ENCODE results near the gene GRAPL.
"Not testable (repeated sequence)": the region's sequence is repeated elsewhere in the genome, so short reads cannot be mapped to it uniquely, and the experiment has no call there.

GRAPL gene

DNA sequence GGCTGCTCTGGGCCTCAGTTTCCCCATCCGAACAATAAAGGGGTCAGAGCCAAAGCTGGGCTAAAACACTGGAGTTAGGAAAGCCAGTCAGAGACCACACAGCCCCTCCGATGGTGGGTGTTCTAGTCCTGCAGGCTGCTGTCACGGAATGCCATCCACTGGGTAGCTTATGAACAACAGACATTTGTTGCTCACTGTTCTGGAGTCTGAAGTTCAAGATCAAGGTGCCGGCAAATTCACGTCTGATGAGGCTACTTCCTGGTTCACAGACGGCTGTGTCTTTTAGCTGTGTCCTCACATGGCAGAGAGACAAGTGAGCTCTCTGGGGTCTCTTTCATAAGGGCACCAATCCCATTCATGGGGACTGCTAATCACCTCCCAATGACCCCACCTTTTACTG is 9.2 kb downstream of the GRAPL start:
- not testable (repeated sequence) for DNase-seq (ENCODE audit: low read depth in 2 of 2)

DNA sequence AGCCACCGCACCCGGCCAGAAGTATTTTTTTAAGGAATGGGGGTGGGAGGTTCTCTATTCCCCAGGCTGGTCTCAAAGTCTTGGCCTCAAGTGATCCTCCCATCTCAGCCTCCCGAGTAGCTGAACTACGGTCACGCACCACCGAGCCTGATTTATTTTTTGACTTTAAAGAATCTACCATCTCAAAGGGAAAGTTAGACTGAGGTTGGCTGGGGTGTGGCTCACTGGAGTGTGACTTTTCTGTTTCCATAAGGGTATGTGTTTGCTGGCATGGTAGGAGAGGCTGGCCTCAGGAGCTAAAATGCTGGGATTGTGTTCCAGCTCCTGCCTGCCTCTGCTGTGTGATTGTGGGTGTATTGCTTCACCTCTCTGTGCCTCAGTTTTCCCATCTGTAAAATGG is 10.6 kb downstream of the GRAPL start:
- not testable (repeated sequence) for DNase-seq (ENCODE audit: low read depth in 2 of 2)

DNA sequence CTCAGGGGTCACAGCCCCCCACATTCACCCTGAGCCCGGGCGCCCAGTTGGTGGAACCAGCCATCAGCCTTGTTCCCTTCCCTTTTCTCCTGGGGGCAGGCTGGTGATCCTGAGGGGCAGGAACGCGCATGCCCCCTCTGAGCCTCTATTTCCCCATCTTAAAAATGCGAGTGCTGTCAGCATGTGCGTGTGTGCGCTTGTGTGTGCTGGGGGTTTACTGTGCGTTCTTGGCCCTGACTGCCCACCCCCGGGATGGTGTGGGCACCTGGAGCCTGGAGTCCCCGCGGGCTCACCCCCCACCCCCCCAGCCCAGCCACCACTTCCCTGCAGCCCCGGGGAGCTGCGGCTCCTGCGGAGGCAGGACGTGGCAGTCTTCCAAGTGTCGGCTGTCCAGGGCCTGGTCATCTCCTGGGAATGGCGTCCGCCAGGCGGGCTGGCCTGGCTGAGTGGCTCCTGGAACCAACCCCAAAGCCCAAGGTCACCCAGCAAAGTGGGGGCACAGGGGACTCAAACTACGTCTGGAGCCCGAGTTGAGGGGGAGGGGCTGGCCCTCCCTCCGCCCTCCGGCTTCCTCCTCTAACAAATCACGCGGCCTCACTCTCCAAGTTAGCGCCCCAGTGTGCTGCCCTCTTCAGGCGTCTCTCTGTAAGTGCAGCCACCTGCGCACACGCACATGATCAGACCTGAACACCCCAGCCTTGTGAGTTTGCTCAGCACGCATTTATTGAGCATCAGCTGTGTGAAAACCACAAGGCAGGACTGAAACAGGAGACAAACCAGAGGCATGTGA is 14.2 kb downstream of the GRAPL start:
- not testable (repeated sequence) for DNase-seq (ENCODE audit: low read depth in 2 of 2)

DNA sequence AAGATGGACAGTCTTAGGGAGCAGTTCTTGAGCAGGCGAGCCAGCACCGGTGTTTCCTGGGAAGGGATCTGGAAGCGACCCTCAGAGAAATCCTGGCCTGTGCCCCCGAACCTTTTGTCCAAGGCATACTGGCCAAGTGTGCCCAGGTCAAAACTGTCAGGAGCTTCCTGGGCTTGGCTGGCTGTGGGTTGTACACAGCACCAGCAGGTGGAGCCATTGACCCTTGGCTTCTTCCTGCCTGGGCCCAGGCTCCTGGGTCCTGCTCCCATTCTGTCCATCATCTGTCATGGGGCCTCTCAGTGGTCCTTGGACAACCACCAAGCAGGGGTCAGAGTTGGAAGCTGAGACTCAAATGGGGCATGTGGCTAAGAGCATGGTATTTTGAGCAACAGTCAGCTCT is 15.0 kb downstream of the GRAPL start:
- peak; percentile 26 to 30 for DNase-seq (ENCODE audit: low read depth in 2 of 2)

DNA sequence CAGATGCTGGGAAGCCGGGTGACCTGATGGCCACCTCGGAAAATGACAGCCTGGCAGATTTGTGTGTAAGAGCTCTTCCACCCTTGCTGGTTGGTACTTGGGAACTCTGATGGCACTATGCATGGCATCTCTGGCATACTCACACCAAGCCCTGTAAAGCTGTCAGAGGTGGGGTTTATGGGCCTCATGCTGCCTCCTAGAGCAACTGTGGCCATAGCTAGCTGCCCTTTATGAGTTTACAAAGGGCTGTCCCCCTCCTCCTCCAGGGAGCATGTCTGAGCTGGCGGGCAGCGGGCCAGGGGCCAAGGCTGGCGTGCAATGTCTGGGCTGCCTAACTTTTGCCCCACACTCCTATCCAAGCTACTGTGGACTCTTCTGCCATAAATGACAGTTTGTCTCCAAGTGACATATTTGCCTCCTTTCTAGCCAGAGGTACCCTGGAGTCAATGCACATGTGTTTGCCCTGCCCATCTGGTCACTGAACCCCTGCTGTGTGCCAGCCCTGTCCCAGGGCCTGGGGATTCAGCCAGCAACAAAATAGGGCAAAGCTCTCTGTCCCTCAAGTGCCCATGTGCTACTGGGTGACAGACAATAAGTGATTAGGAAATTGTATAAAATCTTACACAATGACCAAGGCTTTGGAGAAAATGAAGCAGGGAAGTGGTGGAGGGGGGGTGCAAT is 15.8 kb downstream of the GRAPL start:
- DNase-seq (ENCODE audit: low read depth in 2 of 2), result not testable (repeated sequence)

DNA sequence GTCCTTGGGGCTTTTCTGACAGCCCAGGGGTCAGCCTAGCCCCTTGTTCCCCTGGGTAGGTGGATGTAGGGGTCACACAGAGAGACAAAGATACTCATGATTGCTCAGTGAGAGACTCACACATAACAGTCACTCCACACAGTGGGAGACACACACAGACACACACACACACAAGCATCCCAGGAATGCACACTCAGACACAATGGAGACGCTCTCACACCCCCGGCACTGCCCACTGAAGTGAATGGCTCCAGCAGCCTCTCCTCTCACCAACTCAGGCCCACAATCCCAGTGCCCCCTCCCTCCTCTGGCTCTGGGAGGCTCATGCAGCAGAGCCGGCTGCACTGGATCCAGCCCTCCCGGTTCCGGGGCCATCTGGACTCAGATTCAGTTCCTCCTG is 17.0 kb downstream of the GRAPL start:
- DNase-seq (ENCODE audit: low read depth in 2 of 2), result not testable (repeated sequence)

DNA sequence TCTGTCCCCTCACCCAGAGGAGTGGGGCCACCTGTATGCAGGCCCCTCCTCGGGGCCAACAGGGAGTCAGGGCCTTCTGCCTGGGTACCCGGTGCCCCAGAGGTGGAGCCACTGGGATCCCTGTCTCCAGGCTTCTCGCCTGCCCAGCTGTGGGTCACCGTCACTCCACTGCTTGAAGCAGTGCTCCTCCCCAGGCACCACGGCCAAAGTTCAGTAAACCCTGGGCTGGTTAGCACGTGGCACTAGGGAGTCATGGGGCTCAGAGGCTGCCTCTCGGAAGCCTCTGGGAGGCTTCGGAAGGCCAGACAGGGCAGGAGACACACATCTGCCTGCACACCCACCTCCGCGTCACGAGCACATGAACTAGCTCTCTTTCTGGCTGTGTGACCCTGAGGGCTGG is 18.1 kb downstream of the GRAPL start:
- not testable (repeated sequence) for DNase-seq (ENCODE audit: low read depth in 2 of 2)

DNA sequence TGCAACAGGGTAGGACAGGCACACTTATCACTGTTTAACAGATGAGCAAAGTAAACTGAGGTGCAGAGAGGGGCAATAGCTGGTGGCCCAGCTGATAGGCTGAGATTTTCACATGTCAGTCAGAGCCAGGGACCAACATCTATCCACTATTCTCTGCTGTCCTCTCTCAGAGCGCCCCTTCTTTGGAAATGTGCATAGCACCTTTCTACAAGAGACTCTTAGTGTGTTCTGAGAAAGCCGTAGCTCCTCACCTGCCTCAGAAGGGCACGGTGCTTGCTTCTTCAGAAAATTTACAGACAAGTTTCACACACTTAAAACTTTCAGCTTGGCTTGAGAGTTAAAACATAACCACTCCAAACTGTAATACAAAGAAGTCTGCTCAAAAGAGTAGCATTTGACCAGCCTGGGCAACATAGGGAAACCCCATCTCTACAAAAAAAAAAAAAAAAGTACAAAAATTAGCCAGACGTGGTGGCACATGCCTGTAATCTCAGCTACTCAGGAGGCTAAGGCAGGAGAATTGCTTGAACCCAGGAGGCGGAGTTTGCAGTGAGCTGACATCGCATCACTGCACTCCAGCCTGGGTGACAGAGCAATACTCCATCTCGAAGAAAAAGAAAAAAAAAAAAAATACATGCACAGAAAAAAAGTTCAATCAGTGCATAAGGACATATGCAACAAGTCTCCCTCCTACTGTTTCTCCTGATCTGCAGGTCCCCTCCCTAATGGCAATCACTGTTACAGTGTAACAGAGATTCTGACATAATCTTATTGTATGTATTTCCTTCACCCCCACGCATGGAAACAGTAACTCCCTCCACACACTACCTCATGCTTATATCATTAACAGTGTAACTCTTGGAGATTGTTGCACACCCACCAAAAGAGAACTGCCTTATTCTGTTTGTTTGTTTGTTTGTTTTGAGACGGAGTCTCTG is 23.6 kb downstream of the GRAPL start:
- DNase-seq (ENCODE audit: low read depth in 2 of 2), result not testable (repeated sequence)

DNA sequence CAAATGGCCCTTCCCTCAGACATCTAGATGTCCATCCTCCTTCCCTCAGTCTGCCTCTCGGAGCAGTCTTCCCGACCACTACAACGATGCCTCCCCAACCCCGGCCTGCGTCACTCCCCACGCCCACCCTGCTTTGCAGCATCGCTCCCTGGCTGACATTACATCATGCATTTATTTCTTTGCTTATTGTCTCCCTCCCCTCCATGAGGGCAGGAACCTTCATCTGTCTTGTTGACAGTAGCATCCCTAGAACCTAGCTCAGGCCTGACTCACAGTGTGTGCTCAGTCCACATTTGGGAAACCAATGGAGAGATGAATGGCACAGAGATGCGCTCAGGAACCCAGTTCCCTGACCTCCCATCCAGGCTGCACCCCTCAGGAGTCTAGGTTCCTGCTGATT is 30.2 kb downstream of the GRAPL start:
- not testable (repeated sequence) for DNase-seq (ENCODE audit: low read depth in 2 of 2)

DNA sequence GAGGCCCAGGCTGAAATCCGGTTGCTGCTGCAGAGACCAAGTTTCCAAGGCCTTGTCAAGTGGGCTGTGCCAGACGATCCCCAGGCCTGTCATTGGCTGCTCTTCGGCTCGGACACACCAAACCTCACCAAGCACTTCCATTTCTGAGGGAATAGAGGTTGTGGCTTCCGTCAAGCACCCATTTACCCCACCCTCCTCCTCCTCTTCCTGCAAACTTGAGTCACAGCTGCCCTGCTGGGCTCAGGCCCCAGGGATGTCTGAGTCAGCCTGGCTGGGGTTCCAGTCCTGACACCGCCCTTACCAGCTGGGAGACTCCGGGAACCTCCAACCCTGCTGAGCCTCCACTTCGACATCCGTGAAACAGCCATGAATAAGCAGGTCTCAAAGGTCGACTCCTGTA is 31.1 kb downstream of the GRAPL start:
- DNase-seq (ENCODE audit: low read depth in 2 of 2), result not testable (repeated sequence)

DNA sequence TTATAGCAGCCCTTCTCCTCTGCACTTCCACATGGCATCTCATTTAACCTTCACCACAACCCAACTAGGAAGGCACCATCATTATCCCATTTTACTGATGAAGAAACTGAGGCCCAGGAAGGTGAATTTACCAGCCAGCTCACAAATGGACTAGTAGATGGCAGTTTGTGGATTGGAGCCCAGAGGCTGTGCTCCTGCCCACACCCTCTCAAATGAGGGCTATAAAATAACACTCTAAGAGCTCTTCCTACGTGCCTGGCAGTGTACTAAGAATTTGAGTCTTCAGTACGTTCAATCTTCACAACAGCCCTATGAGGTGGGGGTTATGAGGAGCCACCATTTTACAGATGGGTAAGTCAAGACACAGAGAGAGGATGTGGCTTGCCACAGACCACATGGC is 31.5 kb downstream of the GRAPL start:
- DNase-seq (ENCODE audit: low read depth in 2 of 2), result not testable (repeated sequence)

DNA sequence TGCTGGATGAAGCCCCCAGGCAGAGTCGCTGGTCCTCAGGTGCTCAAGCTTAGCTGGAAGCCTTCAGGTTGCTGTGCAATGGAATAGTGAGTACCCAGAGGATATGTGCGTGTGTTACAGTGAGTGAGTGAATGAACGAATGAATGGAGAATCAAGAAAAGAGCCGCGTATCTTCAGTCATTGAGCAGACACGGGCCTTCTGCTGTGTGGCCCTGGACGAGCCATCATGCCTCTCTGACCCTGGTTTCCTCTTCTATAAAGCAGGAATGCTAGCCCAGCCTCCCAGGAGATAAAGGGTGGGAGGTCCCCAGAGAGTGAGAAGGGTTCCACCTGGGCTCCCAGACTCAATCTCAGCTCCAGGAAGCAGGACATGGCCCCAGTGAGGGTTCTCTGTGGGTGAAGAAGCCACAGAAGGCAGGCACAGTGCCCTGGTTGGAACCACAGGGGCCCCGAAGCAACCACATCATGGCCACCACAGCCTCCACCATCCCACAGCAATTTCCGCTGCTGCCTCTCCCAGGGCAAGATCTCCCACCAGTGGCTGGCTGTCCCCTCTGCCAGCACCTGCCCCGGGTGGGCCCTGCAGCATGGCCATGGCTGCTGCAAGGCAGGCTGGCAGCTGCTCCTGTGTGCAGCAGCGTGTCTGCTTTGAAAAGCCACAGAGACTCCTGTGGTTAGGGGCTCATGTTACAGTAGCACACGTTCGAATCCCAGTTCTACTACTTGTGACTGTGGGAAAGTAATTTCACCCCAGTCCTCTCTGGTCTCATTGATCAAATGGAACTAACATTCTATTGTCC is 34.1 kb downstream of the GRAPL start:
- DNase-seq (ENCODE audit: low read depth in 2 of 2), result not testable (repeated sequence)

DNA sequence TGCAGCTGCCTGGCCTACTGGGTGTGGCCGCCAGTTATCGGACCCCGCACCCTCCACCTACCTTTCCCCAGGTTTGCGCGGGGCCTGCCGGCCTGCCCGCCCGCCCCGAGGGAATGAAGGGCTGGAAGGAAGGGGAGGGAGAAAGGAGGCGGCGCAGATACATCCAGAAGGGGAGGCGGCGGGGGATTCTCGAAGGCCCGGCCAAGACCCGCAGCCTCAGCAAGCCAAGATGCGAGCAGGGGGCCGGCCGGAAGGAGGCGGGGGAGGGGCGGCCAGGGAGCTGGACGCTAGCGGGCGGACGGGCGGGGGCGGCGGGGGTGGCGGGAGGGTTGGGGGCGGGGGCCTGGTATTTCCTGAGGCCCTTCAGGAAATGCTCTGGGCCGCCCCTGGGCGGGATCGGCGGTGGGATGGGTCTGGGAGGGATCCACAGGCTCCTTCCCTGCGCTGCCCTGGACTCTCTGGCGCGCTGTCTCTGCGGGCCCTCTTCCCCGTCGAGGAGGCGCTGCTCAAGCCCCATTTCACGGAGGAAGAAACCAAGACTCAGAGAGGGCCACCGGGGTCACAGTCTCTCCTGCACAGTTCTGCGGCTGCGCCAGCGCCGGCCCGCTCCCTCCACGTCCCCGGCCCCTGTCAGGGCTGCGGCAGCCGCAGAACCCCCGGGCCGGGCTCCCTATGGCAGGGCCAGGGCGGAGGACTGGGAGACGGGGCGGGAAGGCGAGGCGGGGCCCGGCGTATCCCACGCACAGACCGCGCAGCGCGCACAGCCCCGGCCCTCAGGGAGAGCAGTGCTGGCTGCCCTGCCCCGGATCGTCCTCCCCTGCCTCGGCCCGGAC is 35.2 kb downstream of the GRAPL start:
- not testable (repeated sequence) for DNase-seq (ENCODE audit: low read depth in 2 of 2)

DNA sequence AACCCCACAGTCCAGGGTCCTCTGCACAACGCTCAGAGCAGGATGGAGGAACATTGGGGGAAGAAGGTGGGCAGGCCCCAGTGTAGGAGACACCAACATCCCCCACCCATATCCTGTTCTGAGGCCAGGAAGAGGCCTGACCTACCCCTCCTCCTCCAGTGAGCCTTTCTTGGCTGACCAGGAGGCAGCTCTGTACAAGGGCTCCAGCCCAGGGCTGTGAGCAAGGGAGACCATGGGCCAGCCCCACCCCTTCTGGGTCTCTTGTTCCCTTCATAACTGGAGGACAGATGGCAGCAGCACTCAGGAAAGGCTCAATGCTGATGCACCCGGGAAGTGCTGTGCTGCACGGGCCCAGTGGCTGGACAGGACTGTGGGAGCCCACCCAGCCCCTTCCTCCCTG is 47.0 kb downstream of the GRAPL start:
- DNase-seq (ENCODE audit: low read depth in 2 of 2), result not testable (repeated sequence)

DNA sequence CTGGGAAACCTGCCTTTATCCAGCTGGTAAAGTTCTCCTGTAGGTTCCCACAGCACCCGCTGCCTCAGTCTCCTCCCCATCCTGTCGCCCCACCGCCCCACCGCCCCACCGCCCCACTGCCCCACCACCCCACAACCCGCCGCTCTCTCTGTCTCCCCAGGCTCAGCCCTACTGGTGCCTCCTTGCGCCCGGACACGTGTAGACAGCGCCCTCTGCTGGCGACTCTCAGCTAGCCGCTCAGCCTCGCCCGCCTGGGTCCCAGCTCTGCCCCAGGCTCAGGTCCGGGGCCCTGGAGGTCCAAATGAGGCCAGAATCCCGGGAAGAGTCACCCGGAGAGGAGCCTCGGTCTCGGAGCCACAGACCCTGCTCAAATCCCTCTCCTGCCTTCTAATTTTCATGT is 48.0 kb downstream of the GRAPL start:
- DNase-seq (ENCODE audit: low read depth in 2 of 2), result not testable (repeated sequence)

DNA sequence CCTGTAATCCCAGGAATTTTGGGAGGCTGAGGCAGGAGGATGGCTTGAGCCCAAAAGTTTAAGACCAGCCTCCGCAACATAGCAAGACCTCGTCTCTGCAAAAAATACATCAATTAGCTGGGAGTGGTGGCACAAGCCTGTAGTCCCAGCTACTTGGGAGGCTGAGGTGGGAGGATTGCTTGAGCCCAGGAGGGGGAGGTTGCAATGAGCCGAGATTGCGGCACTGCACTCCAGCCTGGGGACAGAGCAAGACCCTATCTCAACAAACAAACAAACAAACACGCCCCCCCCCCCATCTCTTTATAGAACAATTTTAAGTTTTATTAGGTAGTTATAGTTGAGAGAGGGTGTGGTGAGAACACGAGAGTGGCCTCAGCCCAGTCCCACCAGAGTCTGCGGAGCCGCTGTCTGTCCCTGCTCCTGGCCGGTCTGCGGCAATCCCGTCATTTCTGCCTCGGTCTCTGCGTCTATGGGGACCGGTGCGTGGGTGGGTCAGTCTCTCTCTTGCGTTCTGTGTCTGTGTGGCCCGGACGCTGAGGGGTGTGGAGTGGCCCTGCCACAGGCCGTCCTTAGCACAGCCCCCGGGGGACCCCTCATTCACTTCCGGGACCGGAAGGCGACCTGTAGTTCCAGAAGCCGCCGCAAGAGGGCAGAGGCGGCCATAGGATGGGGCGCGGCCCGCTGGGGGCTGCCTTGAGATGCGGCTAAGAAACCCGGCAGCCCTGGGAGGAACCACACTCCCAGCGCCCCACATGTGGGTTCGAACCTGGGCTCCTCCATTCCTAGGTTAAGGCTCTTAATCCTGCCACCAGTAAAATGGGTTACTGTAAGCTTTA is 53.9 kb downstream of the GRAPL start:
- not testable (repeated sequence) for DNase-seq (ENCODE audit: low read depth in 2 of 2)

DNA sequence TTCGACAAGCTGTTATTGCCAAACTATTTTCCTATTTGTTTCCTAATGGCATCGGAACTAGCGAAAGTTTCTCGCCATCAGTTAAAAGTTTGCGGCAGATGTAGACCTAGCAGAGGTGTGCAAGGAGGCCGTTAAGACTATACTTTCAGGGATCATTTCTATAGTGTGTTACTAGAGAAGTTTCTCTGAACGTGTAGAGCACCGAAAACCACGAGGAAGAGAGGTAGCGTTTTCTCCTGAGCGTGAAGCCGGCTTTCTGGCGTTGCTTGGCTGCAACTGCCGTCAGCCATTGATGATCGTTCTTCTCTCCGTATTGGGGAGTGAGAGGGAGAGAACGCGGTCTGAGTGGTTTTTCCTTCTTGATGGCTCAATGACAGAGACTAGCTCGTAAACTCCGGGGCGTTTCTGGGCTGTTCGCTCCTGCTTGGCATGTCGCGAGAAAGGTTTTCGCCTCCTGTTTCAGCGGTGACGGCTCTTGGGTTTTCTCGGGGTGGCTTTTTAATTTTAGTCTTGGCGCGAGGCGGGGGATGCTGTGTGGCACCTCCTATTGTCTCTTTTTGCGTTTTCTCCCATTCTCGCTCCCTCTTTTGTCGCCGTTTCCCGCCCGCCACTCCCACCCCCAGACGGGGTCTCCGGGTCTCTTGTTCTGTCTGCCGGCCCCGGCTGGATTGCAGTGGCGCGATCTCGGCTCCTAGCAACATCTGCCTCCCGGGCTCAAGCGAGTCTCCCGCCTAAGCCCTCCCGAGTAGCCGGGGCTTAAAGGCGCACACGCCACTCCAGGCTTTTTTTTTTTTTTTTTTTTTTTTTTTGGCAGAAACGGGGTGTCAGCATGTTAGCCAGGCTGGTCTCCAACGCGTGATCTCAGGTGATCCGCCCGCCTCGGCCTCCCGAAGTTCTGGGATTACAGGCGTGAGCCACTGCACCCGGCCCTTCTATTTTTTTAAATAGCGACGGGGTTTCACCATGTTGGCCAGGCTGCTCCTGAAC is 60.8 kb downstream of the GRAPL start:
- DNase-seq (ENCODE audit: low read depth in 2 of 2), result not testable (repeated sequence)
